ENCODE results near the gene ITGAE.

GRCh38 chr17:3843935-3844516, 43.0 kb upstream of the ITGAE start:
- TF ChIP-seq, protein P1, sequence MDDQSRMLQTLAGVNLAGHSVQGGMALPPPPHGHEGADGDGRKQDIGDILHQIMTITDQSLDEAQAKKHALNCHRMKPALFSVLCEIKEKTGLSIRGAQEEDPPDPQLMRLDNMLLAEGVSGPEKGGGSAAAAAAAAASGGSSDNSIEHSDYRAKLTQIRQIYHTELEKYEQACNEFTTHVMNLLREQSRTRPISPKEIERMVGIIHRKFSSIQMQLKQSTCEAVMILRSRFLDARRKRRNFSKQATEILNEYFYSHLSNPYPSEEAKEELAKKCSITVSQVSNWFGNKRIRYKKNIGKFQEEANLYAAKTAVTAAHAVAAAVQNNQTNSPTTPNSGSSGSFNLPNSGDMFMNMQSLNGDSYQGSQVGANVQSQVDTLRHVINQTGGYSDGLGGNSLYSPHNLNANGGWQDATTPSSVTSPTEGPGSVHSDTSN (IDR thresholded peaks at IDR 0.05), result no peak
- TF ChIP-seq CEBPB (IDR thresholded peaks at IDR 0.05), result no peak
- TF ChIP-seq CTCF (IDR thresholded peaks at IDR 0.05), result peak; percentile 83
- no peak for TF ChIP-seq JUN (IDR thresholded peaks at IDR 0.05)
- no peak for TF ChIP-seq BHLHE40 (IDR thresholded peaks at IDR 0.05; ENCODE audit: low read depth, low read length)
- no peak for TF ChIP-seq JUNB (IDR thresholded peaks at IDR 0.05)
- no peak for TF ChIP-seq POLR2A (IDR thresholded peaks at IDR 0.05; ENCODE audit: low read length)
- no peak for TF ChIP-seq EP300 (IDR thresholded peaks at IDR 0.05)
- TF ChIP-seq, protein P2, sequence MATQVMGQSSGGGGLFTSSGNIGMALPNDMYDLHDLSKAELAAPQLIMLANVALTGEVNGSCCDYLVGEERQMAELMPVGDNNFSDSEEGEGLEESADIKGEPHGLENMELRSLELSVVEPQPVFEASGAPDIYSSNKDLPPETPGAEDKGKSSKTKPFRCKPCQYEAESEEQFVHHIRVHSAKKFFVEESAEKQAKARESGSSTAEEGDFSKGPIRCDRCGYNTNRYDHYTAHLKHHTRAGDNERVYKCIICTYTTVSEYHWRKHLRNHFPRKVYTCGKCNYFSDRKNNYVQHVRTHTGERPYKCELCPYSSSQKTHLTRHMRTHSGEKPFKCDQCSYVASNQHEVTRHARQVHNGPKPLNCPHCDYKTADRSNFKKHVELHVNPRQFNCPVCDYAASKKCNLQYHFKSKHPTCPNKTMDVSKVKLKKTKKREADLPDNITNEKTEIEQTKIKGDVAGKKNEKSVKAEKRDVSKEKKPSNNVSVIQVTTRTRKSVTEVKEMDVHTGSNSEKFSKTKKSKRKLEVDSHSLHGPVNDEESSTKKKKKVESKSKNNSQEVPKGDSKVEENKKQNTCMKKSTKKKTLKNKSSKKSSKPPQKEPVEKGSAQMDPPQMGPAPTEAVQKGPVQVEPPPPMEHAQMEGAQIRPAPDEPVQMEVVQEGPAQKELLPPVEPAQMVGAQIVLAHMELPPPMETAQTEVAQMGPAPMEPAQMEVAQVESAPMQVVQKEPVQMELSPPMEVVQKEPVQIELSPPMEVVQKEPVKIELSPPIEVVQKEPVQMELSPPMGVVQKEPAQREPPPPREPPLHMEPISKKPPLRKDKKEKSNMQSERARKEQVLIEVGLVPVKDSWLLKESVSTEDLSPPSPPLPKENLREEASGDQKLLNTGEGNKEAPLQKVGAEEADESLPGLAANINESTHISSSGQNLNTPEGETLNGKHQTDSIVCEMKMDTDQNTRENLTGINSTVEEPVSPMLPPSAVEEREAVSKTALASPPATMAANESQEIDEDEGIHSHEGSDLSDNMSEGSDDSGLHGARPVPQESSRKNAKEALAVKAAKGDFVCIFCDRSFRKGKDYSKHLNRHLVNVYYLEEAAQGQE (IDR thresholded peaks at IDR 0.05), result no peak
- peak; percentile 69 for TF ChIP-seq SMC3 (IDR thresholded peaks at IDR 0.05)
- no peak for TF ChIP-seq FOSL2 (IDR thresholded peaks at IDR 0.05)
- no peak for TF ChIP-seq FOSL2 (CRISPR knock-in tag; IDR thresholded peaks at IDR 0.05)
- peak; percentile 46 to 66; a peak in 4 of 5 replicates for TF ChIP-seq RAD21 (conservative IDR thresholded peaks at IDR 0.05 in 1 of 2, IDR thresholded peaks at IDR 0.05 in 1 of 2)

All from A549 (cell line).